Activated CD4-positive, CD25-positive, alpha-beta regulatory T cell treated with anti-CD3 and anti-CD28 coated beads, Interleukin-2, amount 50 U/mL, for 72 hours (primary cell): ENCODE data around the gene SMC3.
"Not testable (repeated sequence)": the region's sequence is repeated elsewhere in the genome, so short reads cannot be mapped to it uniquely, and the experiment has no call there.

Experiments
- DNase-seq: peaks from one replicate; pipeline ENCODE4 v3.0.0; 2021

SMC3 gene

DNA sequence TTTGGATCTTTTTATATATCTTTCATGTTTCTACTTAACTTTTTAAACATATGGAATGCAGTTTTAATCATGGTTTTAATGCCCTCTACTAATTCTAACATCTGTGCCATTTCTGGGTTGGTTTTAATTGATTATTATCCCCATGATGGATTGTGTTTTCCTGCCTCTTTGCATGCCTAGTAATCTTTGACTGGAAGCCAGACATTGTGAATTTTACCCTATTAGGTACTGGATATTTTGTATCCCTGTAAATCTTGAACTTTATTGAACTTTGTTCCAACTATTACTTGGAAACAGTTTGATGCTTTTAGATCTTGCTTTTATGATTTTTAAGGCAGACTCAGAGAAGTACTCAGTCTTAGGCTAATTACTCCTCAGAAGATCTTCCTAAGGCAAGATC lies 60.7 kb downstream of the SMC3 start:
- DNase-seq = no peak

DNA sequence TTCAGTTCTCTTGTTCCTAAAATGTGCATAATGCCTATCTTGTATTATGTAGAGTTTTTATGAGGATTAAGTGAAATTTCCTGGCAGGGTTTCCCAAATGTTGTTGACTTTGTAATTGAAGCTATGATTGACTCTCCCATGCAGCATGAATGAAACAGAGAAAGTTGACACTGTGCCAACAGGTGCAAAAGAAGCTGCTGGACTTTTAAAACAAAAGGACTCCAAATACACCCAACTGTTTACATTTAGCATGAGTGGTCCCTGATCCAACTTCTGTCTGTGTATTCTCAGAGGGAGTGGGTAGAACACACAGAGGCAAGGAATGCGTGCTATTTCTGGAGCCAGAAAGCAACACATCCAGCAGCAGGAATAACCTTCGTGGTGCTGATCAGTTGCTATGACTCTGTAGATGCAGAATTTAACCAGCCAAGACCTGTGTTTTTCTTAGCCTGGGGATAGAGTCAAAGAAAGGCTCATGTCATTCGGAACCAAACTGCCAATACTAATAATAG lies 62.2 kb downstream of the SMC3 start:
- no peak for DNase-seq

DNA sequence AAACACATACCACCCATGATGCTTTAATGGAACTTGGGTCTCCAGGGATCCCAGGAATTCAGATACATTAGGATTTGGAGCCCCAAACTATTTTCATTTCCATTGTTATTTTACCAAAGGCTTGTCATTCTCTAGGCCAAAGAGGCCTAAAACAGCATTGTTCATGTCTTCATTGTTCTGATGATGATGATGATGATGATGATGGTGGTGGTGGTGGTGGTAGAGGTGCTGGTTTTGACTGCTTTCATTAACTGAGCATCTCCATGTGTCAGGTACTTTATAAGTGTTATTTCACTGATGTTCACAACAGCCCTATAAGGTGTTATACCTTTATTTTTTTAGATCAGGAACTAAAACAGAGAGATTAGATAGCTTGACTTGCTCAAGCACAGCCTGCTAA lies 64.4 kb downstream of the SMC3 start:
- DNase-seq = no peak

DNA sequence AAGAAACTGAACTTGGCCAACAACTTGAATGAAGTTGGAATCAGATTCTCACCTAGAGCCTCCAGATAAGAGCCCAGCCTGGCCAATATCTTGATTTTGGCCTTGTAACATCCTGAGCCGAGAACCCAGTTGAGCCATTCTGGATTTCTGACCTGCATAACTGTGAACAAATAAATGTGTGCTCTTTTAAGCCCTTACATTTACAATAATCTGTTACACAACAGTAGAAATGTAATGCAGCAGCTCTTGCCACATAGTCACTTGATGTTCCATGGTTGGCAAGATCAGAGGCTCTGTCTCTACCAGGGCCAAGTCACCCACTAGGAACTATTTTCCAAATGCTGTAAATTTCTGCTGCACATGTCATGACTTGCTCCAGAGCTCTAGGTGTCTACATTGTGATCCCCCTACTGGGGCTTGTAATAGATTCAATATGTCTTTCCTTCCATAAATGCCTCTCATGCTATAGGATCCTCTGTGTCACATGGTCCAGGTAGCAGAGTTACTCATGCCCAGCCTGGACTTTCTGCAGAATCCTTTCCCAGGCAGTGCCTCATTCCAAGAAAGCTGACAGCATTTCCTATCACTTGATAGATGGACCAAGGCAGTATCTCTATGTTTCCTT lies 65.2 kb downstream of the SMC3 start:
- DNase-seq = no peak

DNA sequence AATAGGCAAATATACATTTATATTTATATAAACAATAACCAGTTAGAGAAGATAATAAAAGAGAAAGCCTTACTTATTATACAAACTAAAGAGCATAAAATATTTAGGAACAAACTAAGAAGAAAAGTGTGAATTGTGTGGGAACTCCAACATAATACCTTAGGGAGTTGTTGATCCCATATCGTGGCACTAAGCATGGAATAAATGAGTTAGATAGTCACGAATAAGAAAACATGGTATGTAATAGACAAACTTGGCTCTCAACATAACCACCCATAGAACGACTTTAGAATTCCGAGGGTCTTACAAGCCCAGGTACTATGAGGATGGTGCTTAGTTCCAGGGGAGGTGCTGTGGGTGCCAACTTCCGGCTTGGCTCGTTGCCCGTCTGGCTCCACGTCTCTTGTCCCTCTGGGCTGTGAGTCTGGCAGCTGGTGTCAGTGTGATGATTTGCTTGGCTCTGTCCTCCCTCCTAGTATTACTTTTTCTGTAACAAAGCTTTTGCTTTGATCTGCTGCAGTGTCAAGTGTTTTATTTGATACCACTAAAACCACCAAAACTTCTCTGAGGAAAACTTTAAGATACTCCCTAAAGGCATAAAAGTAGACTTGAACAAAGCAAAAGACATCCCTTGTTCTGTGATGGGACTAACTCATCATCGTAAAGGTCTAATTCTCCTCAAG lies 67.2 kb downstream of the SMC3 start:
- DNase-seq = no peak

DNA sequence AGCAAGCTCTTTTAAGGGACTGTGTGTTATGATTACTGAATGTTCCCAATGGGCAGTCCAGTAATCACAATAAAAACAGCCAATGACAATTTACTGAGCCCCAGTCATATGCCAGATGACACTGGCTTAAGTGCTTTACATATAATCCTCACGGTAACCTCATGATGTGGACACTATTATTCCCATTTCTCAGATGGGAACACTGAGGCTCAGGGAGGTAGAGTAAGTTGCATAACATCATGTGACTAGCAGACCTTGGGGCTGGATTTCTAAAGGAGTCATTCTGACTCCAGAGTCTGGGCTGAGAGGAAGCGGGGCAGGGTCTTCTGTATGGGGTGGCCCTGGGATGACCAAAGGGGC lies 69.1 kb downstream of the SMC3 start:
- no peak for DNase-seq

DNA sequence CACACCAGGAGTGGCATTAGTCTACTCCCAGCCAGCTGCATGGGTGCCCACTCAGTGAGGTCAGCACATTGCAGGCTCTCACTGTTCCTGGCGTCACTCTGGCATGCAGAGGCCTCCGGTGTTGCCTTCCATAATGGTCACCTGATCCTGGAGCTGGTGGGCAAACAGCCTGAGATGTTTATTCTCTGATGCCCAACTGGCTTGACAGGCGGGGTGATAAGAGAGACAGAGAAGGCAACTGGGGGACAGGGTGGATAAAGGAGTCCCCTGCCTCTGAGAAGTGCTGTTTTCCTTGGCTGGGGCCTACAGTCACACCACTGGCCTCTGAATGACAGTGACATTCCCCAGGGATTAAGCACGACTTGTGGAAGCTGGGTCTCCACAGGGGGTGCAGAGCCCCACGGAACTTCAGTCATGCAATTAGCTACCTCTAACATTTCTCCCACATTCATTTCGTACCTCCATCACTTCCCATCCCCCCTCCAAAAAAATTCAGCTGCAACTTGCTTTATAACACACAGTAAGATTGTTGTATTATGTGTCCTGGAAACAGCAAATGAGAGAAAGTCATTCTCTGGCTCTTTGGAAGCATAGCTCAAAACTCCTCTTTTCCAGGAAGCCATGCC lies 69.5 kb downstream of the SMC3 start:
- DNase-seq = no peak

DNA sequence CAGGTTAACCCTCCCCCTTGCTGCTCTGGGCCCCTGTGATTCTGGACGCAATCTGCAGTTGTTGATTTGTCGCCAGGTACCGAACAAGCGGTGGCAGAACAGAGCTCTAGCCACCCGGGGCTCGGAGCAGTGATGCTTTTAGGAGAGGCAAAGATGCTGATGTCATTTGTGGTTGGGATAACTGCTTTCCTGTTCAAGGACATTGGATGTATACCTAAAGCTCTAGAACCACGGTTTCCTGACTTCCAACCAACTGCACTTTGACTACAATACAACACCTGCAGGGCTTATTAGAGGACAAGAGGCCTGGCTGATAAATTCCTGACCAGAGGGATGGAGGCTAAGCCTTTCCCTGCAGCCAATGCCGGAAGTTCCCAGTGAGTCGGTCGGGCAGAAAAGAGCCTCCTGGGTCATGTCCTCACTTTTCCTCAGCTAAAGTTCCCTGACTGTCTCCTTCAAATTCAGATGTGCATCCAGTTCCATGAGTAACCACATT lies 70.1 kb downstream of the SMC3 start:
- no peak for DNase-seq

DNA sequence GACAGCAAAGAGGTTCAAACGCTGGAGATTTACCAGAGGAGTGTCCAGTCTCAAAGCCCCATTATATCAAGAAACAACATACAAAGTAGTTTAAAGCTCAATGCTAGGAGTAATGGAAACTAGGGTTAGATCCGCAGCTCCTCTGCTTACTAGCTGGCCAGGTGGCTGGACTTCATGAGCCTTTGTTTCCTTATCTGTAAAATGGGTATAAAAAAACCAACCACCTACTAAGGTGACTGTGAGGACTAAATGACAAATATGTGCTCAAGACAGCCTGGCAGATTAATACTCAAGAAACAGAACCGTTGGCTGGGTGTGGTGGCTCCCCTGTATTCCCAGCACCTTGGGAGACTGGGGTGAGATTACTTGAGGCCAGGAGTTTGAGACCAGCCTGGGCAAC lies 70.8 kb downstream of the SMC3 start:
- DNase-seq = no peak

DNA sequence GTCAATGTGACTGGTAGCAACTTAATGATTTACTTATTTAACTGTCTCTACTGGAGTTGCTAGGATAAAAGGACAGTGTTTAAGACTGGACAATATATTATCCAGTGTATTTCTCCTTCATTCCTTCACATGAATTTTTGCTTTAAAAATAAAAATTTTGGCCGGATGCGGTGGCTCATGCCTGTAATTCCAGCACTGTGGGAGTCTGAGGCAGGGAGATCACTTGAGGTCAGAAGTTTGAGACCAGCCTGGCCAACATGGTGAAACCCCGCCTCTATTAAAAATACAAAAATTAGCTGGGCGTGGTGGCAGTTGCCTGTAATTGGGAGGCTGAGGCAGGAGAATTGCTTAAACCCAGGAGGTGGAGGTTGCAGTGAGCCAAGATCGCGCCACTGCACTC lies 71.6 kb downstream of the SMC3 start:
- not testable (repeated sequence) for DNase-seq

DNA sequence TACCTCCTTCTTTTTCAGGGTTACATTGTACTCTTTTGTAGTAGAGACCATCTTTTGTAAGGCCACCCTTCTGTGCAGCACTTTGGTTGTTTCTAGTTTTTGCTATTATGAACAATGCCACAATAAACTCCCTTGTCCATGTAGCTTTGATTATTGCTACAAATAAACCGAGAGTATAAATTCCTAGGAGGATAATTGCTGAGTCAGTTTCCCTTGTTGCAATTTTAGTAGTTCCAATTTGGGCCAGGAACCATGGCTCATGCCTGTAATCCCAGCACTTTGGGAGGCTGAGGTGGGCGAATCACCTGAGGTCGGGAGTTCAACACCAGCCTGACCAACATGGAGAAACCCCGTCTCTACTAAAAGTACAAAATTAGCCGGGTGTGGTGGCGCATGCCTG lies 72.4 kb downstream of the SMC3 start:
- not testable (repeated sequence) for DNase-seq

DNA sequence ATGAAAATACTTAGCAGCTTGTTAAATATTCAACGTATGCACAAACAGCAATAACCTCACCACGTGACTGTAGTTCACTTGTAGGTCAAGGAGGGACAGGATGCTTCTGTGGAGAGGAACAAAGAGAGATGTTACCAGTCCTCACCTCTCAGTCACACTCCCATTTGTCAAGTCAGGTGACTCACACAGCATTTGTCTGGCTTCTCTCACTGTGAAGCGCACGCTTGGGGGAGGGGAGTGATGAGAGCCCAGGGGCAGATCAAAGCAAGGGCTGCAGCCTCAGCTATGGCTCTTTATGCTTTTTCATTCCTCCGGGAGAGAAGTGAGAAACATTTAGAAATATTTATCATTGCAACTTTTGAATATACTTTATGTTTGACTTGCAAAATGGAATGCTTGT lies 73.8 kb downstream of the SMC3 start:
- DNase-seq = no peak

DNA sequence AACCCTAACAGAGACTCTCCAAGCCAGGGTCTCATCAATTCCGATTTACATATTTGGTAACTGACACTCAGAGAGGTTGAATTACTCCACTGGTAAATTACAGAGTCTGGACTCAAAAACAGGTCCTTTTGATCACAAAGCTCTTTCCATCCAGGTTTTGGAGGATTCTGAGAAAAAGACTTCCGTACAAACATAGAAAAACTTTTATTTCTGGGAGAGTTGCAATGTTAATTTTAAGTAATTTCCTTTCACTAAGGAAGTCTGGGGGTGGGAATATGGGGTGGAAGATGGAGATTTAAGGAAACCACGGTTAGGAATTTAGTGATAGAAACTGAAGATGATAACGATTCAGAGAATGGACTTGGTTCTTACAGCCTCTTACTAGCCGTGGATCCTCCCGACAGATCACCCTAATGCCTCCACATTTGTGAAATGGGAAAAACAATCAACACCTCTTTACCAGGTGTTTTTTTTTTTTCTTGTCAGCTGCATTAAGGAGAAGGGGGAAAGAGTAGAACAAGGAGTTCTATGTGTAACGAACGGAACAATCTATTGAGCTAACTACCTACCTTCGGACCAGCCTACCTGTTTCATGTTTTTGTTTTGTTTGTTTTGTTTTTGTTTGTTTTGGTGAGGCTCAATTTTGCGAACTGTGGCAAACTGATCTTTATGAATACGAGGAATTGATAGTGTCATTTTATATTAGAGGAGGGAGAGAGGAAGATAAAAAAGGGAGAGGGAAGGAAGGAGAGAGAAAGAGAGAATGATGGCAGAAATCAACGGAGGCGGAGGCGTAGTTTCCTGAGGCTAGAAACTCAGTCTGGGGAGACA lies 74.9 kb downstream of the SMC3 start:
- DNase-seq = no peak

DNA sequence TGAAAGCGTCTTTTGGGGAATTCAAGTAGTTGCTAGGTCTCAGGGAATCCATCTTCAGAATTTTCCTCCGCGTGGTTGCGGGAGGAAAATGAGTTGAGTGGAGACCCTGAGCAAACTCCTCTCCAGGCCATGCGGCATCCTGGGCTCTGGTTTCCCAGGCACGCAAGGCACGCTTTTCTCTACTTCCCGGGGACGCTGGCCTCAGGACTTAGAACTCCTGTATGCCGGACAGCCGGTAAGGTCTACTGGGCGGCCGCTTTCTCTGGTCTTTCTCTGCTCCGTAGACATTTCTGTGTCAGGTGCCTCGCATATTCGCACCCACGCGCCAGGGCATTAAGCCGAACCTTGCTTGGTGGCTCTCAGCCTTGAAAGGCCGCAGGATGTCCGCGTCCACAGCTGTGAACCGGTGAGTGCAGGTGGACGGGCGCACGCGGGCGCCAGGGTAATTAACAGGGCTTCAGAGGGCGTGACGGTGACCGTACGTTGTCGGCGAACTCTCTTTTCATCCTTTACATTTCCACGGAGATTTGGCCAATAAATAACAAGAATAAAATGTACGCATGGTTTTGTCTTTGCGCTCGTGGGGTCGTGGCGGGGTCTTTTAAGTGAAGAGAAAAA lies 75.6 kb downstream of the SMC3 start:
- DNase-seq = no peak

DNA sequence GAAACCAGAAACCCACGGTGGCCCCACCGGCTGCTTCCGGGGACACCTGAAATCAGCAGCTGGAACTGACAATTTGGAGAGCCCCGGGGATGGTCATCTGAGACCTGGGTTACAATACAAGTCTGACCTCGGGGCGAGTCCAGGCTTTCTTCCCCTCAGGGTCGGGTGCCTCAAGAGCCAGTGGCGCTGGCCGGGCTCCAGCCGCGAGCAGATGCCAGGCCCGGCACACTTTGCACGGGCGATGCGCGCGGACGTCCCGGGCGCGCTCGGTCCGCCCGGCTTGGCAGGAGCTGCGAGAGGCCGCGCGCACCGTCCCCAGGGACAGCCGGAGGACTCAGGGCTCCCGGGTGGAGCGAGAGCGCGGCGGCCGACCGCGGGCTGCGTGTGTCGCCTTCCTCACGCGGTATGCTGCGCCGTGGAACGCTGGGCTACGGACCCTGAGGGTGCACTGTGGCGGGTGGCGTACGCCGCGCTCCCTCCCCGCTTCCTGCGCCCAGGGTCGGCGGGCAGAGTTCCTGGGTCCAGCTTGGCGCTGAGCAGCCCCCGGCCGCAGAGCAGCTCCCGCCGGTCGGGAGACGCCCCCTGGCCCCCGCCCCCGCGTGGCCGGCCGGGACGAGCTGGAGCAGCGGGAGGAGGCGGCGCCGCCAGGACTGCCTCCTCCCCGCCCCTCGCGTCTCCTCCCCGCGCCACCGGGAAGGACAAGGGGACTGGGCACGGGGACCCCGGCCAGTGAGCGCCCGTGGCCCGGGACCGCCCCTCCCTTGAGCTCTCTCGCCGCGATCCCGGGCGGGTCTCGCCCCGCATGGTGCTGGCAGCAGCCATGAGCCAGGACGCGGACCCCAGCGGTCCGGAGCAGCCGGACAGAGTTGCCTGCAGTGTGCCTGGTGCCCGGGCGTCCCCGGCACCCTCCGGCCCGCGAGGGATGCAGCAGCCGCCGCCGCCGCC lies 76.4 kb downstream of the SMC3 start, which contains the start of gene RBM20:
Gene RBM20, plus strand, starts transcription at position 684 of the 945 bp plus-strand sequence. Its CDS starts 119 bp downstream, at position 803.
- no peak for DNase-seq

DNA sequence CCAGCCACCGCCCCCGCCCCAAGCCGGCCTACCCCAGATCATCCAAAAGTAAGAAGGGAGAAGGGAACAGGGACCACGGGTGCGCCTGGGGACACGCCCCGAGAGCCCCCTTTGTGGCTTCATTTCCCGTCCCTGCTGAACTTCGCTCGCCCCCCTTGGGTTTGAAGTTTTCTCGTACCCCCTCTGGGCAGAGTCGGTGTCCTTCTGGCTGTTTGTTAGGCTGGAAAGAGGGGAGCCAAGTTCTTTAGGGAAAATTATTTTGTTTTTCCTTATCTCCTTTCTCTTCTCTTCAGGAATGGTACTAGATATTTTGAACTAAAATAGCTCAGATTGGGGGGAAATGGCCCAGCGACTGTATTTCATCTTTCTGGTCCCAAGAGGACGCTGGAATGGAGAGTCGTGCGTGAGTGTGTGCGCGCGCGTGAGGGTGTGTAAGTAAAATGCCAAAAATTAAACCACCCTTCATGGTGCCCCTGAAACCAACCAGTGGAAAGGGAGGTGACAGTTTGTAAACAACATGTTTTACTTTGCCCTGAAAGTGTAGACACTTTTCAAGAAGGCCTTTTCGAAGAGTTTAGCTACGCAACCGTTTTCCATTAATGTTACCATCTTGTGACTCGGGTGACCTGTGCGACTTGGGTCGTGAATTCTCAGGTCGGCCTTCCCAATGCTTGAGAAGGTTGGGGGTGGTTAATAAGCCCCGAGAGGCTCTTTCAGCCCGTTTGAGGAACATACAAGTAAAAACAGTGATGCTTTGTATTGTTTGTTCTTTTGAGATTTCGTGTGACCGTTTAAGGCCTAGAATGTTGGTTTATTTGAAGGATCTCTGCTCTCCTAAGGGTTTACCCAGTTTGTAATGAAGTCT lies 77.3 kb downstream of the SMC3 start:
- no peak for DNase-seq

DNA sequence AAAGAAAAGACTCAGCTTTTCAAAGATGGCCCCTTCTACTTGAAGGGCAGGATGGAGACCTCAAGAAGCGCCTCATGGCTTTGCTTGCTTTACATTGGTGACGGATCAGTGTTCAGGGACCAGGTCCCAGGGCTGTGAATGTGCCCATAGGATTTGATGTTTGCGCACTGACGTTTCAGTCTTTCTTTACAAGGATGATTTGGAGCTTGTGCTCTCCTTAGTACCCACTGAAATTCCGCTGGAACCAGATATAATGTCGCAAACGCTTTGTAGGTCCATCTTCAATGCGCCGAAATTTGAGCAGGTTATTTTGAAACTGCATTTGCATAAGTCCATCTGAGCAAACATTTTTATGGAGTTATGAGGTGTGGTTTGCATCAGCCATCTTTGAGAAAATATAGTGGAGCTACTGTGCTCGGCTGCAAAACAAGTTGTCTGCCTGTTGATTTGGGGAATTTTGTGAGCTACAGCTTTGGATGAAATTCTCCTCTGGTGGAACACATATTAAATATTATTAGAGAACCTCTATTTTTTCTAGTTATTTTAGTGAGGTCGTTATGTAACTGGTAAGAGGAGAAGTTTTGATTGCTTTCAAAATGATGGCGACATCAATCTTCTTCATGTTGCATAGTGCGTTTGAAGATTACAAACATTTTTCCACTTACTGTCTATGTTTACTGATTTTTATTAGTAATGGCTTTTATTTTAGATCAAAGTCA lies 79.1 kb downstream of the SMC3 start:
- no peak for DNase-seq

DNA sequence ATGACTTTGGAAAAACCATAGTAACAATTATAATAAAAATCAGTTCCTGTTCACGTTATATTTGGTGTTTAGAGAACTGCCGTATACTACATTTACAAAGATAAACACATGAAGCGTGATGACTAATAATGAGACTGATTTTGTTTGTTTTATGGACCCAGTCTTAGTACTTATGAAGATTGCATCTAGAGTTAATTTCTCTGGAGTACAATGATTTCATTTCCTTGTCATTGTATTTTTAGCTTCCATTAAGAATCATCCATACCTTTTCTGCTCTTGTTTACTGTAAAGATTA lies 79.6 kb downstream of the SMC3 start:
- DNase-seq = no peak

DNA sequence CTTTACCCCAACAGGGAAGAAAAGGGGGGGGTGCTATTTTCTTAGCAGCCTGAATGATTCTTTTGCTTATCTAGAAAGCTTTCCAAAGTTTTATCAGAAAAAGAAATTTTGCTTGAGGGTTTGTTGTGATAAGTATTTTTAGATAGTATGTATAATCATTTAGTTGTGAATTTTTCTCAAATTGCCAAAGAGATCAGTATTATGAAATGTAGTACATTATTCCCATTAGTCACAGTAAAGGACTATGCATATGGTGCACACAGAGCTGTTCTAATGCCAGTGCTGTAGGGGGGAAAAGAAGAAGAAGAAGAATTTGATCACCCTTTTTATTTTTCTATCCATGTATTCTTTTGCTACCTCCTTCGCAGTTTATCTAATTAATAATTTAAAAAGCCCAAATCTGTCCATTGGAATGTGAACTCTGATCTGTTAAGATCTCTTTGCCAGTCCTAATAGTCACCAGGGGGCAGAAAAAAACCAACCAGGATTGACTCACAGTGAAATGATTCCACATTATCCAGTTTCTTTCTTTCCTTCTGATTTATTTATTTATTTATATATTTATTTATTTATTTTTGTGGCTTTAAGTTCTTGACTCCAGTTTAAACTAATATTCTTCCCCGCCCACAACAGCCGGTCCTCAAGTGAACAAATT lies 81.3 kb downstream of the SMC3 start:
- no peak for DNase-seq
